WI38 (cell line): ENCODE measurements around the gene CD248.

ENCODE experiments used
- H3K4me3 ChIP-seq: 2 replicates; pipeline ENCODE4 v1.5.1; 2011; ENCODE audit warnings: low read depth, mild to moderate bottlenecking, control low read depth, low read length
- CTCF ChIP-seq: IDR thresholded peaks from 2 replicates; pipeline ENCODE4 v1.5.1; 2012; ENCODE audit warnings: low read depth, mild to moderate bottlenecking, control low read depth, low read length

CD248 gene

GRCh38 chr11:66291706-66292542 is 24.9 kb downstream of the CD248 start, which contains the start of gene TMEM151A:
TMEM151A (plus strand) TSS chr11:66291894; CDS start chr11:66292014, 120 bp downstream.
- TF ChIP-seq CTCF: no peak
- no peak within 1 kb of the TSS for H3K4me3 ChIP-seq

DNA sequence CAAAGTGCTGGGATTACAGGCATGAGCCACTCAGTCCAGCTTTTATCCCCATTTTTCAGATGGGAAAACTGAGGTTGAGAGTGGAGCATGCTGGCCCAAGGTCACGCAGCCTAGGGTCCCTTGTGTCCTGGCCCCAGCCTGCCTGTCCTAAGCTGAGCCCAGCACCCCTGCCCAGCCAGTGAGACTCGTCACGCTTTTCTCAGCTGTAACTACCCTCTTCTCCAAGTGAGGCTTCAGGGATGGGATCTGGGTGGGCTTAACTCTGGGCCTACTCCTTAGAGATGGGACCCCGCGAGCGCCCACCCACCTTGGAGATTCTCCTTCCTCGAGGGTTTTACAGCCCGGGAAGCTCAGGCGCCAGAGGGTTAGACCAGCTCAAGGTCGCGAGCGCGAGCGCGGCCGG is 25.5 kb downstream of the CD248 start:
- no peak overlapping the region for H3K4me3 ChIP-seq

GRCh38 chr11:66290330-66290621 is 26.6 kb downstream of the CD248 start:
- no peak overlapping the region; the same call in 1 of the 2 replicates for H3K4me3 ChIP-seq
- no peak for TF ChIP-seq CTCF

More for the DNA sequence above, 25.5 kb downstream of the CD248 start:
- no peak for TF ChIP-seq CTCF

- H3K4me3 ChIP-seq: peak overlapping the region; percentile 91
- no peak for TF ChIP-seq CTCF
Measured at GRCh38 chr11:66289548-66290329, 27.1 kb downstream of the CD248 start.

DNA sequence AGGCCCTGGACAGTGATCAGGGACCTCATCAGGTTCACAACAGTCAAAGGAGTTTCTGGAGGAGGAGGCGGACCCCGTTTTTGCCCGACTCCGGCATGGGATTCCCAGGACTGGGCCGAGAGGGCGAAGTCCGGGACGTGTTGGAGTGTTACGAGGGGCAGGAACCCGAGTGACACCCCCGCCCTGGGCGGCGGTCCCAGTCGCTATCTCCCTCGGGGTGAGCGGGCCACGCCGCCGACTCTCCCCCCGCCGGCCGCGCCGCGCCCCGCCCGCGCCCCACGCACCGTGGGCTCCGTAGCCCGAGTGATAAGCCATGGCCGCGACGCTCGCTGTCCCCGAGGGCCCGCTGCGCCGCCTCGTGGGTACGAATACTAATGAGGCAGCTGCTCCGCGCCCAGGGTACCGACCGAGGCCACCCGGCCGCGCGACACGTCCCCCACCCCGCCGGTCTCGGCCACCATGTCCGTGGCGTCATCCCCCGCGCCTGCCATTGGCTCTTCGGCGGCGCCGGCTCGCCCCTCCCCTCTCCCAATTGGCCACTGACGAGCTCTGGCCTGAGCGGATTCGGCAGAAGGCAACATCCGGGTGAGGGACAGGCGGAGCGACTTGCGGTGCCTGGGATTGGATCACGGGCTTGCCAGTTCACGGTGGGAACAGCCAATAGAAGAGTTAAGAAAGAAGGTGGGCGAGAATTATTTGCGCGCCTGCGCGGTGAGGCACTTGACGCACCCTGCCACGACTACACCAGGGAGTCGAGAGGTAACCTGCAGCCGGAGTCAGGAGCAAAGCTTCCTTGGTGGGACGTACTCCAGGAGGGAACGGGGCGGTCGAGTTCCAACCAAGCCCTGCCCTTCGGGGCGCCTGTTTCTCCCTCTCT is 27.9 kb downstream of the CD248 start, which contains the start of gene YIF1A:
TSS of gene YIF1A (minus strand) at position 473 of the 877 bp plus-strand sequence. CDS start at position 315, 158 bp downstream.
- TF ChIP-seq CTCF: no peak
- peak within 1 kb of the TSS; percentile 91 for H3K4me3 ChIP-seq

DNA sequence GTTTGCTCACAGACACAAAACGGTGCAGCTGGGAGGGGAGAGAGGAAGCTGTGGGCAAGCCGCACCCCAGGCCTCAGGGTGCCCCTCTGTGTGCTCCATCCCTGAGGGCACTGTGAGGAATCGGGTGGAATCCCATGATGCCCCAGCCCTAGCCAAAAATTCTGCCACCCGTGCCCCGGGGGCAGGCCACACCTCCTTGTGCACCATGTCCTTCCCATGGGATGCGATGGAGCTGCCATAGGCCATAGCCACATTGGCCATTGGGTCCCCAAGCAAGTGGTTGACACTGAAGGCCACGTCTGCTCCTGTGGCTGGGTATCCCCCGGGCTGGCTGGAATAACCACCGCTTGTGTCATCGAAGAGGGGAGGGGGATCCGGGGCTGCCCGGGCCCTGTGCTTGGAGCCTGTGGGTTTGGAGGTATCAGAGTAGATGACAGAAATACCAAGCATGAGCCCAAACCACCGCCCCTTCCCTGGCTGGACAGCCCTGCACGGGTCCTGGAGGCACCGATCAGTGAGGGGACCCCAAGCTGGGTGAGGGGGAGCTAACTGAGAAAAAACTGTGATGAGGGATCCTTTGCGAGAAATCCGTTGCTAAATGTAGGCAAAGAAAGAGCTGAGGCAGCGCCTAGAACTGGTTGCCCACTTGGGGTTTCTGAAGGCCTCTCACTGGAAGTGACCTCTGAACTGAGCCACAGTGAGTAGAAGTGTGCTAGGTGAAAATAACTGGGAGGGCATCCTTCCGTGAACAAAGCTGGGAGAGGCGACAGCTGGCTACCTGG is 28.8 kb downstream of the CD248 start:
- H3K4me3 ChIP-seq: peak overlapping the region; percentile 91
- no peak for TF ChIP-seq CTCF
